ENCODE measurements around the gene TJP3. TPM values are rescaled to one million over a fixed set of nuclear protein-coding genes. Genes with fewer than 3 reads are reported as not detected.
"Not testable (repeated sequence)": the region's sequence is repeated elsewhere in the genome, so short reads cannot be mapped to it uniquely, and the experiment has no call there.

Gene TJP3
- total and polyA plus RNA-seq, 4 donors, result 18.4 to 57.8 (median 49.6) TPM

DNA sequence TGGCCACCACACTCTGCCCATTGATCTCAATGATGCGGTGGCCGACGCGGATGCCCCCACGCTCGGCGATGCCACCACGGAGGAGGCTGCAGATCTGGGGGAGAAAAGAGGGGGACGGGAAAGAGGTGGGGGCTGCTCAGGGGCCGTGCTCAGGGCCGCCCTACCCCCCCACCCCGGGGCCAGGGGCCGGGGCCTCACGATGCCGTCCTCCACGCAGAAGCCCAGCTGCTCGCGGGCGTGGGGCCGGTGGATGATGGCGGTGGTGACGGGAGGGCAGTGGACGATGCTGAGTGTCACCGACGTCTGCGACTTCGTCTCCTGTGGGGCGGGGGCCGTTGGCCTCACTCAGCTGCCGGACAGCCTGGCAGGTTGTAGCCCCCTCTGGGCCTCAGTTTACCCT is 43.1 kb downstream of the TJP3 start:
- Histone ChIP-seq H3K9ac (ENCODE audit: insufficient read depth in 1 of 2, low read length in 2 of 2) (no peak overlapping the region), H3K4me1 (ENCODE audit: control insufficient read depth in 5 of 5, insufficient read depth in 5 of 5, low read length in 5 of 5) (no peaks in the 10 kb centered on the region), H3K4me3 (no peak overlapping the region), H3K27me3 (ENCODE audit: control insufficient read depth in 3 of 3, insufficient read depth in 3 of 3, low read length in 2 of 3) (no peaks in the 10 kb centered on the region), H3K27ac (ENCODE audit: low read depth in 1 of 2, low read length in 1 of 2) (no peak overlapping the region), H3K36me3 (ENCODE audit: control insufficient read depth in 4 of 4, insufficient read depth in 4 of 4, low read length in 4 of 4) (peaks cover 3 to 35% (median 10%) of the 10 kb centered on the region in 4 donors), H3K9me3 (ENCODE audit: control insufficient read depth in 4 of 4, insufficient read depth in 3 of 4, low read length in 3 of 4) (peaks cover 0 to 4% (median 0%) of the 10 kb centered on the region in 4 donors)
- no peak for ATAC-seq (ENCODE audit: insufficient read depth, low FRiP score)
- WGBS, 2 donors, result 94 to 96% methylated on average over 23 to 30 of the region's 30 CpGs
- DNase-seq, result no peak
- TF ChIP-seq, protein P1, sequence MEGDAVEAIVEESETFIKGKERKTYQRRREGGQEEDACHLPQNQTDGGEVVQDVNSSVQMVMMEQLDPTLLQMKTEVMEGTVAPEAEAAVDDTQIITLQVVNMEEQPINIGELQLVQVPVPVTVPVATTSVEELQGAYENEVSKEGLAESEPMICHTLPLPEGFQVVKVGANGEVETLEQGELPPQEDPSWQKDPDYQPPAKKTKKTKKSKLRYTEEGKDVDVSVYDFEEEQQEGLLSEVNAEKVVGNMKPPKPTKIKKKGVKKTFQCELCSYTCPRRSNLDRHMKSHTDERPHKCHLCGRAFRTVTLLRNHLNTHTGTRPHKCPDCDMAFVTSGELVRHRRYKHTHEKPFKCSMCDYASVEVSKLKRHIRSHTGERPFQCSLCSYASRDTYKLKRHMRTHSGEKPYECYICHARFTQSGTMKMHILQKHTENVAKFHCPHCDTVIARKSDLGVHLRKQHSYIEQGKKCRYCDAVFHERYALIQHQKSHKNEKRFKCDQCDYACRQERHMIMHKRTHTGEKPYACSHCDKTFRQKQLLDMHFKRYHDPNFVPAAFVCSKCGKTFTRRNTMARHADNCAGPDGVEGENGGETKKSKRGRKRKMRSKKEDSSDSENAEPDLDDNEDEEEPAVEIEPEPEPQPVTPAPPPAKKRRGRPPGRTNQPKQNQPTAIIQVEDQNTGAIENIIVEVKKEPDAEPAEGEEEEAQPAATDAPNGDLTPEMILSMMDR (IDR thresholded peaks at IDR 0.05; ENCODE audit: control extremely low read depth, extremely low read depth), result no peak

GRCh38 chr19:3752492-3752891 is 44.3 kb downstream of the TJP3 start:
- Histone ChIP-seq H3K9me3 (ENCODE audit: control insufficient read depth in 4 of 4, insufficient read depth in 3 of 4, low read length in 3 of 4) (peaks cover 0 to 4% (median 0%) of the 10 kb centered on the region in 4 donors), H3K27ac (ENCODE audit: low read depth in 1 of 2, low read length in 1 of 2) (no peak overlapping the region), H3K9ac (ENCODE audit: insufficient read depth in 1 of 2, low read length in 2 of 2) (no peak overlapping the region), H3K4me1 (ENCODE audit: control insufficient read depth in 5 of 5, insufficient read depth in 5 of 5, low read length in 5 of 5) (no peaks in the 10 kb centered on the region), H3K27me3 (ENCODE audit: control insufficient read depth in 3 of 3, insufficient read depth in 3 of 3, low read length in 2 of 3) (no peaks in the 10 kb centered on the region), H3K36me3 (ENCODE audit: control insufficient read depth in 4 of 4, insufficient read depth in 4 of 4, low read length in 4 of 4) (peaks cover 3 to 35% (median 11%) of the 10 kb centered on the region in 4 donors), H3K4me3 (no peak overlapping the region)
- TF ChIP-seq, protein P1 (IDR thresholded peaks at IDR 0.05; ENCODE audit: control extremely low read depth, extremely low read depth), result no peak
- 90 to 94% methylated on average over 25 of the region's 25 CpGs for WGBS, 2 donors
- DNase-seq (no peak), ATAC-seq (ENCODE audit: insufficient read depth, low FRiP score) (no peak)

DNA sequence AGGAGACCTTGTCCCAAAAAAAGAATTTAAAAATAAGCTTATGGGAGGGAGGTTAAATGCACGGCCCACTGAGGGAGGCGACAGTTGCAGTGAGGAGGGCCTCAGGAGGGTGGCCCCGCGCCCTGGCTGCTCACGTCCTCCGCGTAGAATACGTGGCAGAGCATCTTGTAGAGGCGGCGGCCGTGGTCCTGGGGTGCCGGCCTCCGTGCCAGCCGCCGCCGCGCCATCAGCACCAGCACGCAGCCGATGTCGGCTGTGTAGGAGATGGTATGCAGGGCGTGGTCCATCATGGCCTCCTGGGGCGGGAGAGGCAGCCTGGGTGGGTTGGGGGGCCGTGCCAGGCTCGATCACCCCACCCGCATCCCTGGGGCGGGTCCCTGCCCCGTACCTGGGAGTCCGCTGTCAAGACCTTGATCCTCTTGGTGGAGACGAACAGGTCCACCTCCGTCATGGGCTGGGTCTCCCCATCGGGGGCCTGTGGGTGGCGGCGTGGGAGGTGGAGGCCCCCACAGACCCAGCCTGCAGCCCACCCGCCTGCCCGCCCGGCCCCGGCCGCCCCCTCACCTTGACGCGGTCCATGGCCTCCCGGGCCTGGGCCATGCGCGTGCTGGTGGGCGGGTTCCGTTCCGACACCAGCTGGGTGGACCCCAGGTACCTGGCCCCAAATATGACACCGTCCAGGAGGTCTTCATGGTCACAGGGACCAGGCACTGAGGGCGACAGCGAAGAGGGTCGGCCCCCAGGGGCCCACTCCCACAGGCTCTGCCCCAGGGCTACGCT is 45.6 kb downstream of the TJP3 start:
- WGBS, 2 donors, result 94 to 97% methylated on average over 50 to 51 of the region's 51 CpGs
- Histone ChIP-seq H3K4me1 (ENCODE audit: control insufficient read depth in 5 of 5, insufficient read depth in 5 of 5, low read length in 5 of 5) (no peaks in the 10 kb centered on the region), H3K9ac (ENCODE audit: insufficient read depth in 1 of 2, low read length in 2 of 2) (no peak overlapping the region), H3K27me3 (ENCODE audit: control insufficient read depth in 3 of 3, insufficient read depth in 3 of 3, low read length in 2 of 3) (no peaks in the 10 kb centered on the region), H3K9me3 (ENCODE audit: control insufficient read depth in 4 of 4, insufficient read depth in 3 of 4, low read length in 3 of 4) (peaks cover 0 to 4% (median 0%) of the 10 kb centered on the region in 4 donors), H3K36me3 (ENCODE audit: control insufficient read depth in 4 of 4, insufficient read depth in 4 of 4, low read length in 4 of 4) (peaks cover 3 to 35% (median 13%) of the 10 kb centered on the region in 4 donors), H3K27ac (ENCODE audit: low read depth in 1 of 2, low read length in 1 of 2) (no peak overlapping the region), H3K4me3 (no peak overlapping the region)
- ATAC-seq (ENCODE audit: insufficient read depth, low FRiP score) (no peak), DNase-seq (no peak)
- TF ChIP-seq, protein P1 (IDR thresholded peaks at IDR 0.05; ENCODE audit: control extremely low read depth, extremely low read depth), result no peak

- DNase-seq; H3K27ac ChIP-seq (ENCODE audit: low read depth in 1 of 2, low read length in 1 of 2); ATAC-seq (ENCODE audit: insufficient read depth, low FRiP score); H3K4me3 ChIP-seq; H3K27me3 ChIP-seq (ENCODE audit: control insufficient read depth in 3 of 3, insufficient read depth in 3 of 3, low read length in 2 of 3); H3K9me3 ChIP-seq (ENCODE audit: control insufficient read depth in 4 of 4, insufficient read depth in 3 of 4, low read length in 3 of 4); H3K4me1 ChIP-seq (ENCODE audit: control insufficient read depth in 5 of 5, insufficient read depth in 5 of 5, low read length in 5 of 5); H3K9ac ChIP-seq (ENCODE audit: insufficient read depth in 1 of 2, low read length in 2 of 2): not testable (repeated sequence)
- 96 to 98% methylated on average over 7 of the region's 7 CpGs for WGBS, 2 donors
- H3K36me3 ChIP-seq (ENCODE audit: control insufficient read depth in 4 of 4, insufficient read depth in 4 of 4, low read length in 4 of 4), result peaks cover 0 to 22% (median 3%) of the 10 kb centered on the region in 4 donors
Observed at GRCh38 chr19:3757705-3758104, 49.5 kb downstream of the TJP3 start.

DNA sequence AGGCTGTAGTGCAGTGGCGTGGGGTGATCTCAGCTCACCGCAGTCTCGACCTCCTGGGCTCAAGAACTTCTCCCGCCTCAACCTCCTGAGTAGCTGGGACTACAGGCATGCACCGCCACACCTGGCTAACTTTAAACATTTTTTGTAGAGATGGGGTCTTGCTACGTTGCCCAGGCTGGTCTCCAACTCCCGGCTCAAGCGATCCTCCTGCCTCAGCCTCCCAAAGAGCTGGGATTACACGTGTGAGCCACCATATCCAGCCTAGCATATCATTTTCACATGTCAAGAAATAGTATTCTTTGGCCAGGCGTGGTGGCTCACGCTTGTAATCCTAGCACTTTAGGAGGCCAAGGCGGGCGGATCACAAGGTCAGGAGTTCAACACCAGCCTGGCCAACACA is 50.1 kb downstream of the TJP3 start:
- H3K4me1 ChIP-seq (ENCODE audit: control insufficient read depth in 5 of 5, insufficient read depth in 5 of 5, low read length in 5 of 5); DNase-seq; H3K9ac ChIP-seq (ENCODE audit: insufficient read depth in 1 of 2, low read length in 2 of 2); H3K9me3 ChIP-seq (ENCODE audit: control insufficient read depth in 4 of 4, insufficient read depth in 3 of 4, low read length in 3 of 4); ATAC-seq (ENCODE audit: insufficient read depth, low FRiP score); H3K4me3 ChIP-seq; H3K27me3 ChIP-seq (ENCODE audit: control insufficient read depth in 3 of 3, insufficient read depth in 3 of 3, low read length in 2 of 3); H3K27ac ChIP-seq (ENCODE audit: low read depth in 1 of 2, low read length in 1 of 2): not testable (repeated sequence)
- 98% methylated on average over 13 of the region's 13 CpGs for WGBS, 2 donors
- H3K36me3 ChIP-seq (ENCODE audit: control insufficient read depth in 4 of 4, insufficient read depth in 4 of 4, low read length in 4 of 4), result peaks cover 0 to 17% (median 3%) of the 10 kb centered on the region in 4 donors

Measured in lung (tissue), 12 donors.